ENCODE data around the gene NPHP3.
"Not testable (repeated sequence)": the region's sequence is repeated elsewhere in the genome, so short reads cannot be mapped to it uniquely, and the experiment has no call there.

Gene NPHP3, protein sequence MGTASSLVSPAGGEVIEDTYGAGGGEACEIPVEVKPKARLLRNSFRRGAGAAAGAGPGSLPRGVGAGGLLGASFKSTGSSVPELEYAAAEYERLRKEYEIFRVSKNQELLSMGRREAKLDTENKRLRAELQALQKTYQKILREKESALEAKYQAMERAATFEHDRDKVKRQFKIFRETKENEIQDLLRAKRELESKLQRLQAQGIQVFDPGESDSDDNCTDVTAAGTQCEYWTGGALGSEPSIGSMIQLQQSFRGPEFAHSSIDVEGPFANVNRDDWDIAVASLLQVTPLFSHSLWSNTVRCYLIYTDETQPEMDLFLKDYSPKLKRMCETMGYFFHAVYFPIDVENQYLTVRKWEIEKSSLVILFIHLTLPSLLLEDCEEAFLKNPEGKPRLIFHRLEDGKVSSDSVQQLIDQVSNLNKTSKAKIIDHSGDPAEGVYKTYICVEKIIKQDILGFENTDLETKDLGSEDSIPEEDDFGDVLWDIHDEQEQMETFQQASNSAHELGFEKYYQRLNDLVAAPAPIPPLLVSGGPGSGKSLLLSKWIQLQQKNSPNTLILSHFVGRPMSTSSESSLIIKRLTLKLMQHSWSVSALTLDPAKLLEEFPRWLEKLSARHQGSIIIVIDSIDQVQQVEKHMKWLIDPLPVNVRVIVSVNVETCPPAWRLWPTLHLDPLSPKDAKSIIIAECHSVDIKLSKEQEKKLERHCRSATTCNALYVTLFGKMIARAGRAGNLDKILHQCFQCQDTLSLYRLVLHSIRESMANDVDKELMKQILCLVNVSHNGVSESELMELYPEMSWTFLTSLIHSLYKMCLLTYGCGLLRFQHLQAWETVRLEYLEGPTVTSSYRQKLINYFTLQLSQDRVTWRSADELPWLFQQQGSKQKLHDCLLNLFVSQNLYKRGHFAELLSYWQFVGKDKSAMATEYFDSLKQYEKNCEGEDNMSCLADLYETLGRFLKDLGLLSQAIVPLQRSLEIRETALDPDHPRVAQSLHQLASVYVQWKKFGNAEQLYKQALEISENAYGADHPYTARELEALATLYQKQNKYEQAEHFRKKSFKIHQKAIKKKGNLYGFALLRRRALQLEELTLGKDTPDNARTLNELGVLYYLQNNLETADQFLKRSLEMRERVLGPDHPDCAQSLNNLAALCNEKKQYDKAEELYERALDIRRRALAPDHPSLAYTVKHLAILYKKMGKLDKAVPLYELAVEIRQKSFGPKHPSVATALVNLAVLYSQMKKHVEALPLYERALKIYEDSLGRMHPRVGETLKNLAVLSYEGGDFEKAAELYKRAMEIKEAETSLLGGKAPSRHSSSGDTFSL (N-terminal part only)

DNA sequence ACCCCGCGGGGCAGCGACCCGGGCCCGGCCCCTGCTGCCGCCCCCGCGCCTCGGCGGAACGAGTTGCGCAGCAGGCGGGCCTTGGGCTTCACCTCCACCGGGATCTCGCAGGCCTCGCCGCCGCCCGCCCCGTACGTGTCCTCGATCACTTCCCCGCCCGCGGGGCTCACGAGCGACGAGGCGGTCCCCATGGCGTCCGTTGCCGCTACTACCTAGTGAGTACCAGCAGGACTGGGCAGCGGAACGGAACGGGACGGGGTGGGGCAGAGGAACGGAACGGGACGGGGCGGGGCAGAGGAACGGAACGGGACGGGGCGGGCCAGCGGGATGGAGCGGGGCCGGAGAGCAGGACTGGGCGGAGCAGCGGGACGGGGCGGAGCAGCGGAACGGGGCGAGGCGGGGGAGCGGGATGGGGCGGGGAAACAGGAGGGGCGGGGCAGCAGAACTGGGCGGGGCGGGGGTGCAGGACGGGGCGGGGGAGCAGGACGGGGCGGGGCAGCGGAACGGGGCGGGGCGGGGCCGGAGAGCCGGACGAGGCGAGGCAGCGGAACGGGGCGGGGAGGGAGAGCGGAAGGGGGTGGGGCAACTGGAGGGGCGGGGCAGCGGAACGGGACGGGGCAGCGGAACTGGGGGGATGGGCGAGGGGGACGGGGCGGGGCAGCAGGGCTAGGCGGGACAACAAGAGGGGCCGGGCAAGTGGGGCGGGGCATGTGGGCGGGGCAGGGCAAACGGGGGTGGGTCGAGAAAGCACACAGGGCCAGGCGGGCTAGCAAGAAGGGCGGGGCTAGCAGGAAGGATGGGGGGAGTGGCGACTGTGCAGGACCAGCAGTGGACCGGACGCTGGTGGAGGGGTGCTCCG lies at the start of gene NPHP3:
Gene NPHP3, minus strand, starts transcription at position 245 of the 859 bp plus-strand sequence. Its CDS starts 54 bp downstream, at position 191.
- peak; percentile 97 for DNase-seq

DNA sequence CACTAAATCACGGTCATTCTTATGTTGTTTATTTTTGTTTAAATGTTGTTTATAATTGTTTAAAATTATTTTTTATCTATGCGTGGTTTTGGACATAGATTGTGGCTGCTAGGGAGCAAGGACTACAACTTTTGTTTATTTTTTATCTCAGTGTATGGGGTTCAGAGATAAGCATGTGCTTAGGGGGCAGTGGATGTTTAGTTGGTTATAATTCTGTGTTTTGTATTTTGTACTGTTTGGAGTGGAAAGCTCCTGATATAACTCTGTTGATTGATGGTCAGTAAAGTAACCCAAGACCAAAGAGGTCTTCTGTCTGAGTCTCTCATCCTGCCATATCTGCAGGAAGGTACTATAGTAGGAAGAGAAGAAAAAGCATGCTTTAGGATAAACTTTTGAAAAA lies 36.5 kb upstream of the NPHP3 start:
- no peak for DNase-seq

DNA sequence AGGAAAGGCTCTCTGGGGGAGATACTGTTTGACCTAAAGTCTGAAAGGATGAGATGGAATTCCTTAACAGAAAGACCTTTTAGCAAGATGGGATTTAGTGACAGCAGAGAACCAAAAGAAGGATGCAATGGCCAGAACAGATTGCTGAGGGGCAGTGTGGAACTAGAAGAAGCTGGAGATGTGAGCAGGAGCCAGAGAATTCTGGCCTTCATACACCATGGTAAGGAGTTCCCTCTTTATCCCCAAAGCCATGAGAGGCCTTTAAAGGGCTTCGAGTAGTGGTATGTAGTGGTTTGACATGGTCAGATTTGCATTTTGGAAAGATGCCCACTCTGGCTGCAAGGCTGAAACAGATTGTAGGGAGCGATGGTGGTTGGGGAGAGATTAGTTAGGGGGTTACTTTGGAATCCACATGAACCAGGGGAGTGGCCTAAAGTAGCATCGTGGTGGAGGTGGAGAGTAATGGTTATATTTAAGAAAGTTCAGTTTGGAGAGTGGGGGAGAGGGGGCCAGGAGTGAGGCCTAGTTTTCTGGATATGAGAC lies 34.0 kb upstream of the NPHP3 start:
- no peak for DNase-seq

DNA sequence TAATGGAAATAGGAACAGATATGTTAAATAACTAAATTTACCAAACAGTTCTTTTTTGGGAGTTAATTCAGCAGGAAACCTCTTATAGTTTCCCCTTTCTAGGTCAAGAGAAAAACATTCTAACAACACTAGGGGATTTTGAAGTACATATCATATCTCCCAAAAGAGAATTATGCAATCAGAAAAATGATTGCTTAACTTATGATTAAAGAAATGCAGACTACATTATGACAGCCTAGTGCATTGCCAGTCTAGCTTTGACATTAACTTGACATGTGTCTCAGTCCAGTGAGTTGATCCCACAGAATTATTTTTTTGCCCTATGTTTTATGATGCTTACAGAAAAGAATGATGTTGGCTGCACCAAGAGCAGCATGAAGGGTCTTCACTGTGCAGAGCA lies 31.7 kb upstream of the NPHP3 start:
- DNase-seq: no peak

DNA sequence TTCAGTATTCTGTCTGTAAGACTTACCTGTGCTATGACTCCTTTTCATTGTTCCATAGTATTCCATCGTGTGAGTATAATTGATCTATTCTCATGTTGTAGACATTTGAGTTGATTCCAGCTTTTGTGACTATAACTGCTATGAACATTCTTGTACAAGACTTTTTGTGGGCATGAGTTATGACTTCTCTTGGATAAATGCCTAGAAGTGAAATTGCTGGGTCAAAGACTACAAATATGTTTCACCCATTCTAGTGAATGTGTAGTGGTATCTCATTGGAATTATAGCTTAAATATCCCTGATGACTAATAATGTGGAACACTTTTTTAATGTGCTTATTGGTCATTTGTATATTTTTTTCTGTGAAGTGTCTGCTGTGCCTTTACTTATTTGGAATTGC lies 27.6 kb upstream of the NPHP3 start:
- no peak for DNase-seq

DNA sequence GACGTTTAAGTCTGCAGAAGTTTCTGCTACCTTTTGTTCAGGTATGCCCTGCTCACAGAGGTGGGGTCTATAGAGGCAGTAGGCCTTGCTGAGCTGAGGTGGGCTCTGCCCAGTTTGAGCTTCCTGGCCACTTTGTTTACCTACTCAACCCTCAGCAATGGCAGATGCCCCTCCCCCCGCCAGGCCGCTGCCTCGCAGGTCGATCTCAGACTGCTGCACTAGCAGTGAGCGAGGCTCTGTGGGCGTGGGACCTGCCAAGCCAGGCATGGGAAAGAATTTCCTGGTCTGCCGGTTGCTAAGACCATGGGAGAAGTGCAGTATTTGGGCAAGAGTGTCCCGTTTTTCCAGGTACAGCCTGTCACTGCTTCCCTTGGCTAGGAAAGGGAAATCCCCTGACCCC lies 24.5 kb upstream of the NPHP3 start:
- not testable (repeated sequence) for DNase-seq

DNA sequence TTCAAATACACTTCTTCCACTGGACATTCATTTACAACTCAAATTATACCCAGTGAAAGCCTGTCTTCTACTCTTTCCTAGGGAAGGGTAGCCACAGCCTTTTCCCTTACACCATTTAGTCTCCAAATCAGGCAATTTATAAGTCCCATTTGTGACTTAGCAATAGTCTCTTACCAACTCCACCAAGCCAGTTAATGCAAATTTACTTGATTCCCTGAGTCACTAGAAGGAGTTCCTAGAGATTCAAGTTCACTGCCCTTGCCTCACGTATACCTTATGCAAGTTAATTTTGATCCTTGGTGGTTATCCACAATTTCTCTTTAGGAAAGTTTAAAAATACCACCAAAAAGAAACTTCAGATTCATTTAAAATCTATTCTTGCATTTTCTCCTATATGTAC lies 16.1 kb upstream of the NPHP3 start:
- DNase-seq: no peak

DNA sequence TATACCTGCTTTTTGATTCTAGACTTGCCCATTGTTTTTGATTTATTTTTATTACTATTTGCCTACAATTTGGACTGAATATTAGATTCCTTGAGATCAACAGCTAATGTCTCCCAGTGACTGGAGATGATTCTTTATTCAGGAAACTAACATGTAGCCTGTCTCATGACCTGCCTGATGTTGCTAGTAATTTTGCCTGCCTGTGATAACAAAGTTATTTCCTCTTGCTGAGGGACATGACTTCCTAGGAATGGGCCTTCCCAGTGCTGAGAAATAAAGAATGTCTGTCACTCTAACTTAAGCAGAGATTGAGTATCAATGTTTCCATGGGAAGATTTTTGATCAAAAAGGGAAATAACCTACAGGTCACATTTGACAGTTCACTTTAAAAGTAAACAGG lies 13.4 kb upstream of the NPHP3 start:
- DNase-seq: no peak

DNA sequence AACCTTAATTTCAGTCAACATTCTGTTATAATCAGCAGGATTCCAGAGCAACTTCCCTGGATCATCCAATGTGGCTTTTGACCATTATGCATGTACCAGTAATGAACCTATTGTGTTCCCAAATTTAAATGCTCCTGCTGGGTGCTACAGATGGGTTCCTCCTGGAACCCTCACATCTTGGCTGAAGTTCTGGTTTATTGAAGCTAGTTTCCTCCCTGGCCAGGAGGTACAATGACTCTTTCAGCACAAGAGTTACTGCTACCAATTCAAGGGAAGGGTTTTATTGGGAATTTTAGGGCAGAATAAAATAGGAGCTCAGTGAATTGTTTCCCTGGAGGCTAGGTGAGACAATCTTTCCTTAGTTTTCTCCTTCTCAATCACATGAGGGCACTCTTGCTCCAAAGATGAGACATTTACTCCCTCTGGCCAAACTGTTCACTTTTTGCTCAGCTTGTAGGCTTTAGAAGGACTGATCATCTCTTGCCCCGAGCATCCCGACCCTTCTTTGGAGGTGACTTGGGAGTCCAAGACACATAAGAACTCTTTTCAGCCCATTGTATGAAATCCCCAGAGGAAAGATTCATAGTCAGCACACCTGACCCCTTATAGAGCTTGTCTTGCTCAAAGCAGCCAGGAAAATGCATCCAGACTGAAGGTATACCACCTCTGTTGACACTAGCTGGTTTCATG lies 8.8 kb upstream of the NPHP3 start:
- DNase-seq: no peak

DNA sequence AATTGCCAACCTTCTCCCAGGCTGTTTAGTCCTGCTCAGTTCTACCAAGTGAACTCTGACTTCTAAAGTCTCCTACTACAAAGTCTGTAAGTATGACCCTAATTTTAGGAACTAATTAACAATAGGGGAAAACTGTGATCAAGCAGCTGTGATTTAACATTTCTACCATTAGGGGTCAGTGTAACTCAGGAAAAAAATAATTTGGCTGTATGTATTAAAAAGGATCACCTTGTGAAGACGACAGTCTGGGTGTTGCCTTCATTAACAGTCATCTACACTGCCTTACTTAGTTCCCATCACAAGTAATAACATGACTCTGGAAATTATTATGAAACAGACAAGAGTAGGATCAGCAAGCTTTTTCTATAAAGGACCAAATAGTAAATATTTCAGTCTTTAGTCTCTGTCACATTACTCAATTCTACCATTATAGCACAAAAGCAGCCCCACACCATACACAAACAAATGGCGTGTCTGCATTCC lies 4.2 kb upstream of the NPHP3 start:
- no peak for DNase-seq

DNA sequence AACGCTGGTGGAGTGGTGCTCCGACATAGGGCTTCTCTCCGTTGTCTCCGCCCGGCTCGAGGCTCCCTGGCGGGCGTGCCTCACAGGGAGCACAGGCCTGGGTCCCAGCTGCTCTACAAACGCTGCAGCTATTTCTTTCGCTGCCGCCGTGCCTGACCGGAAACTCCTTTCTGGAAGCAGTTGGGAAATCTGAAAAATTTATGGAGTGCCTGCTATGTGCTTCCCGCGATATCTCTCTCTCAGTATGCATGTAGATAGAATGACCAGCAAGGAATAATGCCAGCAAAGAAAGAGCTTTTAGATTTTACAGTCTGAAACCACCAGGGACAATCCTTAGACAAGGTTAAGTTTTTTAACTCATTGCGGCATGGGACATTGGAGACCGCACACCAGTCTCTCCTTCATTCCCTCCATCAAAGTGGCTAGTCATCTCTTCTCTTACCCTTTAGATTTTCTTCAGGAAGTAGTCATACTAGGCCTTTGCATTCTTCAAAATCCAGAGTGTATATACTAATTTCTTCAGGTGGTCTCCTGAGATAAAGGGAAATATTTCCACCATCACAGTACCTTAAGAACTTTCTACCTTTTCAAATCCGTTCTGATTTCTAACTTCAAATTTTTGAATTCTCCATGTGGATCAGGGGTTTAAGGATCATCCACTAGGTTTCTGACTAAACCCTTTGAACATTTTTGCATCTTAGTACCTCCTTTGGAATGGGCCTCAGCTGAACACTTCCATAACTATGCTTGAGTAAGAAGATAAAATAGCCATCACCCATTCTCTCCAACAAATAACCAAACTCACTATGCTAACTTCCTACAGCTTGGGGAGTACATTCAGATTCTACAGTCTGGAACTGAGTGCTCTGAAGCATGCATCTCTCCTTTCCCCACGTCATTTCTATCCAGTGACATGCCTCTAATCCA lies 1.1 kb upstream of the NPHP3 start:
- no peak for DNase-seq

DNA sequence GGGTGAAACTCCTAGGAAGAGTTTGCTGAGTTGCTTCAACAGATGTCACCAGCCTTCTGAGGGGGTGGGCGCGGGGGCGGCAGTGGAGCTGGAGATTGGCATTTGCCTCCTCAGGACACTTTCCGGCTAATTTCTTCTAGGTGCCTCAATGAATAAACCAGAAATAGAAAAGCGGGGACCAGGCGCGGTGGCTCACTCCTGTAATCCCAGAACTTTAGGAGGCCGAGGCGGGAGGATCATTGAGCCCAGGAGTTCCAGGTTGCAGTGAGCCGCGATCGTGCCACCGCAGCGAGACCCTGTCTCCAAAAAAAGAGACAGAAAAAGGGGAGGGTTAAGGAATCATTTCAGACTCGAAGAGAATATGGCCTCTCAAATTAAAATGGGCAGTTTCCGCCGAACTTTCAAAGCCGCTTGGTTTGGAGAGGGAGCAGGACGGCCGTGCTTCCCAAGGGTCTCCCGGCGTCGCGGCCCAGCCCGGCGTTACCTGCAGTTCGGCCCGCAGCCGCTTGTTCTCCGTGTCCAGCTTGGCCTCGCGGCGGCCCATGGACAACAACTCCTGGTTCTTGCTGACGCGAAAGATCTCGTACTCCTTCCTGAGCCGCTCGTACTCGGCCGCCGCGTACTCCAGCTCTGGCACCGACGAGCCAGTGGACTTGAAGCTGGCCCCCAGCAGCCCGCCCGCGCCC lies 587 bp downstream of the NPHP3 start:
- DNase-seq: no peak

DNA sequence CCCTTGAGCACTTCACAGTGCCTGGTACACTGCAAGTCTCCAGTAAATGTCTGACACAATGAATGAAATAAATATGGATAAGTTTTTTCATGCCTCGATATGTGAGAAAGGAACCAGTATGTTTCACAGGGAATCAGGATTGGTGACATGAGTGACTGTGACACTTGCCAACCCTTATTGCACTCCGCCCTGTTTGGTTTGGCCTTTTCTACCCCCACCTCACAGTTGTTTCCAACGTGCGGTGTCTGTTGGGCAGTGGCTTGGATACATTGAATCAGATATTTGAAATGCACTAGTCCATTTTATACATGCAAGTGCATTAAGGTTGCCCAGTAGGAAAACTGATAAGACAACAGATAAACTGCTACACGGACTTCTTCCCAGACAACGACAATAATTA lies 2.0 kb downstream of the NPHP3 start:
- DNase-seq: no peak

DNA sequence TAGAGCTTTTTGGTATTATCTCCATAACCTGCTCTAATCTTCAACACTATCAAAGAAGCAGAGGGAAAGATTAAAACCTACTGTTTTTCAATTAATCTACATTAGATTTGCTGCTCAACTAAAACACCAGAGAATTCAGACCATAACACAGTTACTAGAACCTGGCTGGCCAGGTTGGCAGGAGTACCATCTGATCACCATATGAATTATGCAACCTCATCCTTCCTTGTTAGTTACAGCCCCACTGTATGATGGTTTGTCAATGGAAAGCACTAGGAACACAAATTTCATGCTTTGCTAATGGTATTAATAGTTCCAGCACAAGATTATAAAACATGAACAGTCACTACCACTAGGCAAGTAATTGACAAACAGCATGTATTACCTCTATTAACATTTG lies 5.8 kb downstream of the NPHP3 start:
- no peak for DNase-seq

DNA sequence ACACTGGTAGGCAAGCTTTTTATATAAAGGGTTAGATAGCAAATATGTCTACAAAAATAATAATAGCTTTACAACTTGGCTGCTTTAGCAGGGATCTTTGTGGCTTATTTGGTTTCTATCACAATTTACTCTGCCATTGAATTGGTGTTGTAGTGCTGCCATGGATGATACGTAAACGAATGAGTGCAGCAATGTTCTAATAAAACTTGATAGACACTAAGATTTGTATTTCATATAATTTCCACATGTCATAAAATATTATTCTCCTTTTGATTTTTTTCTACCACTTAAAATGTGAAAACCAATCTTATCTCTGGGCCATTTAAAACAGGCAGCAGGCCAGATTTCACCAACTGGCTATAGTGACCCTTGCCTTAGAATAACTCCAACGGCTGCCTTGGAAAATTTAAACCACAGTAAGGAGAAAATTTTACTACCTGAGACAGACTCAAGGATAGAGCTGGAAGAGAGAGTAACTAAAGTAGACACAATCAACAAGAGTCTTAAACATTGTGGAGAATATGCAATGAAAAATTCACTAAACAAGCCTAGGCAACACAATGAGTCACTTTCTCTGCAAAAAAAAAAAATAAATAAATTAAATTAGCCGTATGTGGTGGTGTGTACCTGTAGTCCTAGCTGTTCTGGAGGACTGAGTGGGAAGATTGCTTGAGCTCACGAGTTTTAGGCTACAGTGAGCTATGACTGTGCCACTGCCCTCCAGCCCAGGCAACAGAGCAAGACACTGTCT lies 8.1 kb downstream of the NPHP3 start:
- no peak for DNase-seq

DNA sequence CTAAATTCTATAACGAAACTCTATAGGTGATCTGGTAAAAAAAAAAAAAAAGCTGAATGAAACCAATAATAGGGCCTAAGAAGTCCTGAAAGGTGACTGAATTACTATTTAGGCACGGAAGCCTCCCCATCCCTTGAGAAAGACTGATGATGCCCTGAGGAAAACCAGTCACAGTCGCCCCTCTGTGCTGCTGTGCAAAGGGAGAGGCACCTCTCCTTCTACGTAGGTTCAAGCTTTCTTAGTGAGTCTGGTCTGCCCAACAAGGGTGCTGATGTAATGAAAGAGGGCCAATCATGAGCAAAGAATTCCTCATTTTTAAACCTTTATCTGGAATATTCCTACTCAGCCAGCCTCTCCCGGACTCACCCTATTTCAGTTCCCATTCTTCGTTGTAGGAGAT lies 11.9 kb downstream of the NPHP3 start:
- no peak for DNase-seq

DNA sequence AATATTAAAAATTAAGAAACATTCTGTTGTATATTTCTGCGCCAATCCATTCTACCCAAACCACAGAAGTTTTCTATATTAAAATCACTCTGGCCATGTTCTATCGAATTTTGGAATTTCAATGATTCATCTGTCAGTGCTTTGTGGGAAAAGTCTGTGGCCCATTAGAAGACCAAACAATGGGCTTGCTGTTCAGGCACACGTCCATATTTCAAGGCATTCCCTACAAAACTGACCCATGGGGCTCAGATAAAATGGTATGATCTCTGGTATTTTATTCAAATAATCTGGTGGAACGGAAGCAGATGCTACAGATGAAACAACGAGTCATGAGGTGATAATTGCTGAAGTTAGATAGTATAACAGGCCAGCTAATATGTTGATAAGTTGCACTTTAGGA lies 12.4 kb downstream of the NPHP3 start:
- DNase-seq: no peak

DNA sequence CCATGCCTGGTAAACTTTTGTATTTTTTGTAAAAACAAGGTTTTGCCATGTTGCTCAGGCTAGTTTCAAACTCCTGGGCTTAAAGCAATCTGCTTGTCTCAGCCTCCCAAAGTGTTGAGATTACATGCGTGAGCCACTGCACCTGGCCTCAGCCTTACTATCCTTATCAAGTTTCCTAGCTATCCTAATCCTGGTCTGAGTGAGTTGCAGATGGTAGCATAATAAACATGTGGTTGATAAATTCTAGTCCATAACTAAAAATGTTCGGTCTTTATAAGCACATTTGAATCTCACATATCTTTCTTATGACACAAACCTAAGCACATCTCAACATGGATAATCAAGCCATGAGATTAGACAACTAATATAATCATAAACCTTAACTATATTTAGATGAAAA lies 18.5 kb downstream of the NPHP3 start:
- DNase-seq: no peak

DNA sequence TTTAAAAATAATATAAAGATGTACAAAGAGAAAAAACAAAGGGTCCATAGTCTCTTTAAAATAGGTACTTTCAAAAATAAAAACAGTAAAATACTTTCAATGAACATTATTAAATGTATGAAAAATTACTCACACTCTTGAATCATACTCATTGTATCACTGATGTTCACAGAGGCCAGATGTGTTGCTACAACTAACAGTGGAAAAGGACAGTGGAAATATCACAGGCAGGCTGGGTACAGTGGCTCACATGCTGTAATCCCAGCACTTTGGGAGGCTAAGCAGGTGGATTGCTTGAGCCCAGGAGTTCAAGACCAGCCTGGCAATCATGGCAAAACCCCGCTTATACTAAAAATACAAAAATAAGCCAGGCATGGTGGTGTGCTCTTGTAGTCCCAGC lies 26.8 kb downstream of the NPHP3 start:
- no peak for DNase-seq

All from activated CD8-positive, alpha-beta memory T cell treated with anti-CD3 and anti-CD28 coated beads, Interleukin-2, amount 50 U/mL, for 4 hours (primary cell).